Measurements from ENCODE around the gene ETV3L.

The ETV3L gene

DNA sequence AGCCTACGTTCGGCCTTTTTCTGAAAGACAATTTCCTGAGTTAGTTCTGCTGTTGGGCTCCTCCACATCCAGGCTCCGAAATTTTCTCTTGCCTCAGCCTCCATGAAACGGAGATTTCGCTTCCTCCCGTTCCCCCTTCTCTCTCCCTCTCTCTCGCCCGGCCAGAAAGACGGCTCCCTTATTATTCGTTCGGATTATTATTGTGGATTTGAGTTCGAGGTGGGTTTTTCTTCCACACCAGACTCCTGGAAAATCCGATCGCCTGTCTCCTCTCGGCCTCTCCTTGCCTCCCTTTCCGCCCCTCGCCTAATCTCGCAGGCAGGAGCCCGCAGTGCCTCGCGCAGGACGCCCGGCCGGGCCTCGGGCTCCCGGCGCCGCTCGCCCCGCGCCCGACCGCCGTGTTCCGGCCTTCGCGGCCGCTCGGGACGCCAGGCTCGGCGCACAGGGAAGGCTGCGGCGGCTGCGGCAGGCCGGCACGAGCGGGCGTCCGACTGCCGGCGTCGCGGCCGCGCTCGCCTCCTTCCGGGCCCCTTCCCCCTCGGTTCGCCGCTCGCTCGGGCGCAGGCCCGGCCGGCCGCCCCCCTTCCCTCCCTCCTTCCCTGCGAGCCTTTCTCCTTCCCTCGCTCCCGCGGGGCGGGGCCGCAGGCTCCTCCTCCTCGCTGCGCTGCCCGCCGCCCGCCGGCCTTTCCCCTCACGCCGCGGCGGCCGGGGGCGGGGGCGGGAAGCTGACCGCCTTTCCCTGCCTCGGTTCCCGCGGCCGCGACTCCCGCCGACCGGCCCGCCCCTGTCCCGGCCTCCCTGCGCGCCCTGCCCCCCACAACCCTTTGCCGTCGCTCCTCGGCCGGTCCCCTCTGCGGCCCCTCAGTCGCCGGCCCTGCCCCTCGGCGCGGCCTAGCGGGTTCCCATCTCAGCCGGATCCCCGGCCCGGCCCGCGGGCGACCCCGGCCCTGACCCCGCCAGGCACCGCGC, 54.1 kb downstream of the ETV3L start, which contains the start of gene ARHGEF11 (continued):
- TF ChIP-seq ZNF274 (IDR thresholded peaks at IDR 0.05; ENCODE audit: low read length) = no peak
- TF ChIP-seq ZNF274 (tag by site-specific recombination; IDR thresholded peaks at IDR 0.05; ENCODE audit: borderline replicate concordance) = no peak
- TF ChIP-seq, protein P1, sequence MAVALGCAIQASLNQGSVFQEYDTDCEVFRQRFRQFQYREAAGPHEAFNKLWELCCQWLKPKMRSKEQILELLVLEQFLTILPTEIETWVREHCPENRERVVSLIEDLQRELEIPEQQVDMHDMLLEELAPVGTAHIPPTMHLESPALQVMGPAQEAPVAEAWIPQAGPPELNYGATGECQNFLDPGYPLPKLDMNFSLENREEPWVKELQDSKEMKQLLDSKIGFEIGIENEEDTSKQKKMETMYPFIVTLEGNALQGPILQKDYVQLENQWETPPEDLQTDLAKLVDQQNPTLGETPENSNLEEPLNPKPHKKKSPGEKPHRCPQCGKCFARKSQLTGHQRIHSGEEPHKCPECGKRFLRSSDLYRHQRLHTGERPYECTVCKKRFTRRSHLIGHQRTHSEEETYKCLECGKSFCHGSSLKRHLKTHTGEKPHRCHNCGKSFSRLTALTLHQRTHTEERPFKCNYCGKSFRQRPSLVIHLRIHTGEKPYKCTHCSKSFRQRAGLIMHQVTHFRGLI (tag by site-specific recombination; IDR thresholded peaks at IDR 0.05) = peak; percentile 77
- no peak for TF ChIP-seq ZNF610 (tag by site-specific recombination; IDR thresholded peaks at IDR 0.05; ENCODE audit: borderline replicate concordance)
- no peak for TF ChIP-seq ZNF768 (tag by site-specific recombination; IDR thresholded peaks at IDR 0.05)
- no peak for TF ChIP-seq ZNF548 (tag by site-specific recombination; IDR thresholded peaks at IDR 0.05)
- no peak for TF ChIP-seq ZNF776 (tag by site-specific recombination; IDR thresholded peaks at IDR 0.05; ENCODE audit: borderline replicate concordance)
- TF ChIP-seq SETDB1 (IDR thresholded peaks at IDR 0.05; ENCODE audit: insufficient read length, low read length) = no peak
- TF ChIP-seq, protein P2, sequence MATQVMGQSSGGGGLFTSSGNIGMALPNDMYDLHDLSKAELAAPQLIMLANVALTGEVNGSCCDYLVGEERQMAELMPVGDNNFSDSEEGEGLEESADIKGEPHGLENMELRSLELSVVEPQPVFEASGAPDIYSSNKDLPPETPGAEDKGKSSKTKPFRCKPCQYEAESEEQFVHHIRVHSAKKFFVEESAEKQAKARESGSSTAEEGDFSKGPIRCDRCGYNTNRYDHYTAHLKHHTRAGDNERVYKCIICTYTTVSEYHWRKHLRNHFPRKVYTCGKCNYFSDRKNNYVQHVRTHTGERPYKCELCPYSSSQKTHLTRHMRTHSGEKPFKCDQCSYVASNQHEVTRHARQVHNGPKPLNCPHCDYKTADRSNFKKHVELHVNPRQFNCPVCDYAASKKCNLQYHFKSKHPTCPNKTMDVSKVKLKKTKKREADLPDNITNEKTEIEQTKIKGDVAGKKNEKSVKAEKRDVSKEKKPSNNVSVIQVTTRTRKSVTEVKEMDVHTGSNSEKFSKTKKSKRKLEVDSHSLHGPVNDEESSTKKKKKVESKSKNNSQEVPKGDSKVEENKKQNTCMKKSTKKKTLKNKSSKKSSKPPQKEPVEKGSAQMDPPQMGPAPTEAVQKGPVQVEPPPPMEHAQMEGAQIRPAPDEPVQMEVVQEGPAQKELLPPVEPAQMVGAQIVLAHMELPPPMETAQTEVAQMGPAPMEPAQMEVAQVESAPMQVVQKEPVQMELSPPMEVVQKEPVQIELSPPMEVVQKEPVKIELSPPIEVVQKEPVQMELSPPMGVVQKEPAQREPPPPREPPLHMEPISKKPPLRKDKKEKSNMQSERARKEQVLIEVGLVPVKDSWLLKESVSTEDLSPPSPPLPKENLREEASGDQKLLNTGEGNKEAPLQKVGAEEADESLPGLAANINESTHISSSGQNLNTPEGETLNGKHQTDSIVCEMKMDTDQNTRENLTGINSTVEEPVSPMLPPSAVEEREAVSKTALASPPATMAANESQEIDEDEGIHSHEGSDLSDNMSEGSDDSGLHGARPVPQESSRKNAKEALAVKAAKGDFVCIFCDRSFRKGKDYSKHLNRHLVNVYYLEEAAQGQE (tag by site-specific recombination; IDR thresholded peaks at IDR 0.05) = no peak
- peak; percentile 9; the same call in 1 of the 2 replicates for TF ChIP-seq ZNF184 (tag by site-specific recombination; IDR thresholded peaks at IDR 0.05)
- no peak for TF ChIP-seq ZNF416 (tag by site-specific recombination; IDR thresholded peaks at IDR 0.05)
- no peak for TF ChIP-seq ZXDB (tag by site-specific recombination; IDR thresholded peaks at IDR 0.05)
- TF ChIP-seq, protein P3, sequence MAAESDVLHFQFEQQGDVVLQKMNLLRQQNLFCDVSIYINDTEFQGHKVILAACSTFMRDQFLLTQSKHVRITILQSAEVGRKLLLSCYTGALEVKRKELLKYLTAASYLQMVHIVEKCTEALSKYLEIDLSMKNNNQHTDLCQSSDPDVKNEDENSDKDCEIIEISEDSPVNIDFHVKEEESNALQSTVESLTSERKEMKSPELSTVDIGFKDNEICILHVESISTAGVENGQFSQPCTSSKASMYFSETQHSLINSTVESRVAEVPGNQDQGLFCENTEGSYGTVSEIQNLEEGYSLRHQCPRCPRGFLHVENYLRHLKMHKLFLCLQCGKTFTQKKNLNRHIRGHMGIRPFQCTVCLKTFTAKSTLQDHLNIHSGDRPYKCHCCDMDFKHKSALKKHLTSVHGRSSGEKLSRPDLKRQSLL (tag by site-specific recombination; IDR thresholded peaks at IDR 0.05) = no peak
- TF ChIP-seq ZFP3 (tag by site-specific recombination; IDR thresholded peaks at IDR 0.05; ENCODE audit: low read depth) = no peak
- TF ChIP-seq, protein P4, sequence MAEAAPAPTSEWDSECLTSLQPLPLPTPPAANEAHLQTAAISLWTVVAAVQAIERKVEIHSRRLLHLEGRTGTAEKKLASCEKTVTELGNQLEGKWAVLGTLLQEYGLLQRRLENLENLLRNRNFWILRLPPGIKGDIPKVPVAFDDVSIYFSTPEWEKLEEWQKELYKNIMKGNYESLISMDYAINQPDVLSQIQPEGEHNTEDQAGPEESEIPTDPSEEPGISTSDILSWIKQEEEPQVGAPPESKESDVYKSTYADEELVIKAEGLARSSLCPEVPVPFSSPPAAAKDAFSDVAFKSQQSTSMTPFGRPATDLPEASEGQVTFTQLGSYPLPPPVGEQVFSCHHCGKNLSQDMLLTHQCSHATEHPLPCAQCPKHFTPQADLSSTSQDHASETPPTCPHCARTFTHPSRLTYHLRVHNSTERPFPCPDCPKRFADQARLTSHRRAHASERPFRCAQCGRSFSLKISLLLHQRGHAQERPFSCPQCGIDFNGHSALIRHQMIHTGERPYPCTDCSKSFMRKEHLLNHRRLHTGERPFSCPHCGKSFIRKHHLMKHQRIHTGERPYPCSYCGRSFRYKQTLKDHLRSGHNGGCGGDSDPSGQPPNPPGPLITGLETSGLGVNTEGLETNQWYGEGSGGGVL (tag by site-specific recombination; IDR thresholded peaks at IDR 0.05) = peak; percentile 32; the same call in 1 of the 2 replicates
- TF ChIP-seq GLIS2 (tag by site-specific recombination; IDR thresholded peaks at IDR 0.05) = peak; percentile 67; the same call in 1 of the 2 replicates
- TF ChIP-seq, protein P5, sequence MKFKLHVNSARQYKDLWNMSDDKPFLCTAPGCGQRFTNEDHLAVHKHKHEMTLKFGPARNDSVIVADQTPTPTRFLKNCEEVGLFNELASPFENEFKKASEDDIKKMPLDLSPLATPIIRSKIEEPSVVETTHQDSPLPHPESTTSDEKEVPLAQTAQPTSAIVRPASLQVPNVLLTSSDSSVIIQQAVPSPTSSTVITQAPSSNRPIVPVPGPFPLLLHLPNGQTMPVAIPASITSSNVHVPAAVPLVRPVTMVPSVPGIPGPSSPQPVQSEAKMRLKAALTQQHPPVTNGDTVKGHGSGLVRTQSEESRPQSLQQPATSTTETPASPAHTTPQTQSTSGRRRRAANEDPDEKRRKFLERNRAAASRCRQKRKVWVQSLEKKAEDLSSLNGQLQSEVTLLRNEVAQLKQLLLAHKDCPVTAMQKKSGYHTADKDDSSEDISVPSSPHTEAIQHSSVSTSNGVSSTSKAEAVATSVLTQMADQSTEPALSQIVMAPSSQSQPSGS (tag by site-specific recombination; IDR thresholded peaks at IDR 0.05; ENCODE audit: low read depth) = no peak
- no peak for TF ChIP-seq YY1 (tag by site-specific recombination; IDR thresholded peaks at IDR 0.05)
- TF ChIP-seq, protein P6, sequence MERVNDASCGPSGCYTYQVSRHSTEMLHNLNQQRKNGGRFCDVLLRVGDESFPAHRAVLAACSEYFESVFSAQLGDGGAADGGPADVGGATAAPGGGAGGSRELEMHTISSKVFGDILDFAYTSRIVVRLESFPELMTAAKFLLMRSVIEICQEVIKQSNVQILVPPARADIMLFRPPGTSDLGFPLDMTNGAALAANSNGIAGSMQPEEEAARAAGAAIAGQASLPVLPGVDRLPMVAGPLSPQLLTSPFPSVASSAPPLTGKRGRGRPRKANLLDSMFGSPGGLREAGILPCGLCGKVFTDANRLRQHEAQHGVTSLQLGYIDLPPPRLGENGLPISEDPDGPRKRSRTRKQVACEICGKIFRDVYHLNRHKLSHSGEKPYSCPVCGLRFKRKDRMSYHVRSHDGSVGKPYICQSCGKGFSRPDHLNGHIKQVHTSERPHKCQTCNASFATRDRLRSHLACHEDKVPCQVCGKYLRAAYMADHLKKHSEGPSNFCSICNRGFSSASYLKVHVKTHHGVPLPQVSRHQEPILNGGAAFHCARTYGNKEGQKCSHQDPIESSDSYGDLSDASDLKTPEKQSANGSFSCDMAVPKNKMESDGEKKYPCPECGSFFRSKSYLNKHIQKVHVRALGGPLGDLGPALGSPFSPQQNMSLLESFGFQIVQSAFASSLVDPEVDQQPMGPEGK (tag by site-specific recombination; IDR thresholded peaks at IDR 0.05) = no peak
- no peak for TF ChIP-seq ZNF292 (tag by site-specific recombination; IDR thresholded peaks at IDR 0.05; ENCODE audit: borderline replicate concordance, low read depth)
- TF ChIP-seq, protein P7, sequence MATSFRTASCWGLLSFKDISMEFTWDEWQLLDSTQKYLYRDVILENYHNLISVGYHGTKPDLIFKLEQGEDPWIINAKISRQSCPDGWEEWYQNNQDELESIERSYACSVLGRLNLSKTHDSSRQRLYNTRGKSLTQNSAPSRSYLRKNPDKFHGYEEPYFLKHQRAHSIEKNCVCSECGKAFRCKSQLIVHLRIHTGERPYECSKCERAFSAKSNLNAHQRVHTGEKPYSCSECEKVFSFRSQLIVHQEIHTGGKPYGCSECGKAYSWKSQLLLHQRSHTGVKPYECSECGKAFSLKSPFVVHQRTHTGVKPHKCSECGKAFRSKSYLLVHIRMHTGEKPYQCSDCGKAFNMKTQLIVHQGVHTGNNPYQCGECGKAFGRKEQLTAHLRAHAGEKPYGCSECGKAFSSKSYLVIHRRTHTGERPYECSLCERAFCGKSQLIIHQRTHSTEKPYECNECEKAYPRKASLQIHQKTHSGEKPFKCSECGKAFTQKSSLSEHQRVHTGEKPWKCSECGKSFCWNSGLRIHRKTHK (tag by site-specific recombination; IDR thresholded peaks at IDR 0.05) = no peak
- TF ChIP-seq, protein P8, sequence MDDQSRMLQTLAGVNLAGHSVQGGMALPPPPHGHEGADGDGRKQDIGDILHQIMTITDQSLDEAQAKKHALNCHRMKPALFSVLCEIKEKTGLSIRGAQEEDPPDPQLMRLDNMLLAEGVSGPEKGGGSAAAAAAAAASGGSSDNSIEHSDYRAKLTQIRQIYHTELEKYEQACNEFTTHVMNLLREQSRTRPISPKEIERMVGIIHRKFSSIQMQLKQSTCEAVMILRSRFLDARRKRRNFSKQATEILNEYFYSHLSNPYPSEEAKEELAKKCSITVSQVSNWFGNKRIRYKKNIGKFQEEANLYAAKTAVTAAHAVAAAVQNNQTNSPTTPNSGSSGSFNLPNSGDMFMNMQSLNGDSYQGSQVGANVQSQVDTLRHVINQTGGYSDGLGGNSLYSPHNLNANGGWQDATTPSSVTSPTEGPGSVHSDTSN (CRISPR knock-in tag; IDR thresholded peaks at IDR 0.05) = peak; percentile 65
- TF ChIP-seq ZNF335 (tag by site-specific recombination; conservative IDR thresholded peaks at IDR 0.05) = peak; percentile 86

All from HEK293 (cell line).